Gastroesophageal sphincter (tissue), 3 donors: ENCODE results near the gene GMDS.

Experiments
- POLR2A ChIP-seq, 2 donors: fragments of 450-650 bp; IDR thresholded peaks; one replicate each; pipeline ENCODE4 v1.6.1; 2017; ENCODE audit warnings: antibody characterized with exemption in 2 of 2, mild to moderate bottlenecking in 2 of 2, moderate library complexity in 1 of 2
- POLR2AphosphoS5 ChIP-seq: sonication (generic); formaldehyde crosslinking; IDR thresholded peaks from one replicate; pipeline ENCODE4 v1.6.1; 2017; ENCODE audit warnings: antibody characterized with exemption
- TF ChIP-seq, protein P1 (sequence below), 4 experiments: fragments of 200-600 bp in 2 of 4; fragments of 450-650 bp in 2 of 4; sonication (generic) in 1 of 4; IDR thresholded peaks; one replicate each; pipeline ENCODE4 v1.5.1; 2017 to 2019; ENCODE audit warnings: antibody characterized with exemption in 4 of 4, mild to moderate bottlenecking in 2 of 4, moderate library complexity in 2 of 4

DNA sequence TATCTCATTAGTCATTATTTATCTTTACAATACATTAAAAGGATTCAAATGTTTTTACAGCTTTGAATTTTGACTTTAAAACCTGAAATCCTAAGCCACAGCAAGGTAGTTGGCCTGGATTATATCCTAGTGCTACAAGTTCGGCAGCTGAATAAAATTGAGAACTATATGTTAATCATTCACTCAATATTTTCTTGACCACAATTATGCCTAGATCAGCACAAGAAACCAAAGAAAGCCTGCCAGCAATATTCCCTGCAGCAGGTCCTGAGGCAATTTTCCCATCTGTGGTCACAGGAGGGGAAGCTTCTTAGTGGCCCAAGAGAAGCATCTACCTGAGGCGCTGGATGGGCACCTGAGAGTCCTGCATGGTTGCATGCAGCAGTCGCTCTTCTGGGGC is 183.5 kb downstream of the GMDS start:
- TF ChIP-seq, protein P1, sequence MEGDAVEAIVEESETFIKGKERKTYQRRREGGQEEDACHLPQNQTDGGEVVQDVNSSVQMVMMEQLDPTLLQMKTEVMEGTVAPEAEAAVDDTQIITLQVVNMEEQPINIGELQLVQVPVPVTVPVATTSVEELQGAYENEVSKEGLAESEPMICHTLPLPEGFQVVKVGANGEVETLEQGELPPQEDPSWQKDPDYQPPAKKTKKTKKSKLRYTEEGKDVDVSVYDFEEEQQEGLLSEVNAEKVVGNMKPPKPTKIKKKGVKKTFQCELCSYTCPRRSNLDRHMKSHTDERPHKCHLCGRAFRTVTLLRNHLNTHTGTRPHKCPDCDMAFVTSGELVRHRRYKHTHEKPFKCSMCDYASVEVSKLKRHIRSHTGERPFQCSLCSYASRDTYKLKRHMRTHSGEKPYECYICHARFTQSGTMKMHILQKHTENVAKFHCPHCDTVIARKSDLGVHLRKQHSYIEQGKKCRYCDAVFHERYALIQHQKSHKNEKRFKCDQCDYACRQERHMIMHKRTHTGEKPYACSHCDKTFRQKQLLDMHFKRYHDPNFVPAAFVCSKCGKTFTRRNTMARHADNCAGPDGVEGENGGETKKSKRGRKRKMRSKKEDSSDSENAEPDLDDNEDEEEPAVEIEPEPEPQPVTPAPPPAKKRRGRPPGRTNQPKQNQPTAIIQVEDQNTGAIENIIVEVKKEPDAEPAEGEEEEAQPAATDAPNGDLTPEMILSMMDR (IDR thresholded peaks at IDR 0.05), result no peak
- TF ChIP-seq POLR2A (IDR thresholded peaks at IDR 0.05), result no peak
- TF ChIP-seq POLR2AphosphoS5, result no peak
